ENCODE measurements around the gene AKAP6.
A peak's percentile ranks its signal among the peaks of the same experiment; 100 is the strongest.

AKAP6 gene

GRCh38 chr14:32311294-32312009, 17.6 kb upstream of the AKAP6 start:
- H3K27ac ChIP-seq, result no peak overlapping the region

GRCh38 chr14:32312010-32312331, 17.1 kb upstream of the AKAP6 start:
- Histone ChIP-seq H3K4me1 (peaks cover 12% of the 10 kb centered on the region), H3K27ac (no peak overlapping the region), H3K4me2 (ENCODE audit: low read length) (no peak overlapping the region), H2AFZ (peak overlapping the region; percentile 1), H3K79me2 (no peaks in the 10 kb centered on the region), H3K9ac (no peak overlapping the region), H3K9me3 (ENCODE audit: control insufficient read depth, low read length) (no peaks in the 10 kb centered on the region), H3K4me3 (ENCODE audit: low read depth, low read length) (no peak overlapping the region), H3K27me3 (ENCODE audit: control insufficient read depth, insufficient read depth, low read length) (no peaks in the 10 kb centered on the region), H3K36me3 (ENCODE audit: control insufficient read depth, insufficient read depth, low read length) (no peaks in the 10 kb centered on the region)
- no peak for TF ChIP-seq CTCF (IDR thresholded peaks at IDR 0.05)

More at GRCh38 chr14:32311294-32312009, 17.6 kb upstream of the AKAP6 start:
- H3K36me3 ChIP-seq (ENCODE audit: control insufficient read depth, insufficient read depth, low read length), result no peaks in the 10 kb centered on the region
- H3K4me1 ChIP-seq, result peaks cover 12% of the 10 kb centered on the region
- no peak for TF ChIP-seq CTCF (IDR thresholded peaks at IDR 0.05)
- H3K9ac ChIP-seq, result no peak overlapping the region
- H3K79me2 ChIP-seq, result no peaks in the 10 kb centered on the region
- H2AFZ ChIP-seq, result peak overlapping the region; percentile 1
- H3K27me3 ChIP-seq (ENCODE audit: control insufficient read depth, insufficient read depth, low read length), result no peaks in the 10 kb centered on the region
- no peak overlapping the region for H3K4me2 ChIP-seq (ENCODE audit: low read length)
- H3K4me3 ChIP-seq (ENCODE audit: low read depth, low read length), result no peak overlapping the region
- H3K9me3 ChIP-seq (ENCODE audit: control insufficient read depth, low read length), result no peaks in the 10 kb centered on the region

- no peaks in the 10 kb centered on the region for H3K36me3 ChIP-seq (ENCODE audit: control insufficient read depth, insufficient read depth, low read length)
- TF ChIP-seq CTCF (IDR thresholded peaks at IDR 0.05), result no peak
- H3K27me3 ChIP-seq (ENCODE audit: control insufficient read depth, insufficient read depth, low read length), result no peaks in the 10 kb centered on the region
- H3K27ac ChIP-seq, result no peak overlapping the region
- H3K4me1 ChIP-seq, result peaks cover 7% of the 10 kb centered on the region
- no peak overlapping the region for H3K4me3 ChIP-seq (ENCODE audit: low read depth, low read length)
- no peak overlapping the region for H3K4me2 ChIP-seq (ENCODE audit: low read length)
- H2AFZ ChIP-seq, result no peak overlapping the region
- H3K9me3 ChIP-seq (ENCODE audit: control insufficient read depth, low read length), result no peaks in the 10 kb centered on the region
- H3K79me2 ChIP-seq, result no peaks in the 10 kb centered on the region
- H3K9ac ChIP-seq, result no peak overlapping the region
Observed at GRCh38 chr14:32313844-32314376, 15.2 kb upstream of the AKAP6 start.

- no peak overlapping the region for H2AFZ ChIP-seq
- H3K9me3 ChIP-seq (ENCODE audit: control insufficient read depth, low read length), result no peaks in the 10 kb centered on the region
- no peak overlapping the region for H3K27ac ChIP-seq
- H3K4me3 ChIP-seq (ENCODE audit: low read depth, low read length), result no peak overlapping the region
- H3K4me2 ChIP-seq (ENCODE audit: low read length), result no peak overlapping the region
- H3K36me3 ChIP-seq (ENCODE audit: control insufficient read depth, insufficient read depth, low read length), result no peaks in the 10 kb centered on the region
- TF ChIP-seq CTCF (IDR thresholded peaks at IDR 0.05), result no peak
- H3K4me1 ChIP-seq, result no peaks in the 10 kb centered on the region
- H3K79me2 ChIP-seq, result no peaks in the 10 kb centered on the region
- H3K27me3 ChIP-seq (ENCODE audit: control insufficient read depth, insufficient read depth, low read length), result no peaks in the 10 kb centered on the region
- H3K9ac ChIP-seq, result no peak overlapping the region
Observed at GRCh38 chr14:32318087-32318795, 10.9 kb upstream of the AKAP6 start.

Data from parathyroid adenoma (tissue), 2 donors.